Measurements from ENCODE around the gene SH2B3.
A peak's percentile ranks its signal among the peaks of the same experiment; 100 is the strongest.

The SH2B3 gene

GRCh38 chr12:111426344-111427185 is 20.8 kb downstream of the SH2B3 start:
- no peak overlapping the region for H3K4me3 ChIP-seq (replicated peaks; ENCODE audit: low read depth, low read length)
- peaks cover 6% of the 10 kb centered on the region for H3K36me3 ChIP-seq (ENCODE audit: control insufficient read depth, insufficient read depth, low read length)
- no peak for DNase-seq (ENCODE audit: extremely low read depth, insufficient read length)
- H3K27me3 ChIP-seq (replicated peaks; ENCODE audit: control insufficient read depth, insufficient read depth, low read length): no peaks in the 10 kb centered on the region
- TF ChIP-seq CTCF (IDR thresholded peaks at IDR 0.05; ENCODE audit: insufficient read depth, low read length, poor library complexity, severe bottlenecking): no peak

GRCh38 chr12:111427417-111428074 is 21.8 kb downstream of the SH2B3 start:
- no peak overlapping the region for H3K4me3 ChIP-seq (replicated peaks; ENCODE audit: low read depth, low read length)
- peaks cover 6% of the 10 kb centered on the region for H3K36me3 ChIP-seq (ENCODE audit: control insufficient read depth, insufficient read depth, low read length)
- H3K27me3 ChIP-seq (replicated peaks; ENCODE audit: control insufficient read depth, insufficient read depth, low read length): no peaks in the 10 kb centered on the region
- TF ChIP-seq CTCF (IDR thresholded peaks at IDR 0.05; ENCODE audit: insufficient read depth, low read length, poor library complexity, severe bottlenecking): no peak
- no peak for DNase-seq (ENCODE audit: extremely low read depth, insufficient read length)

DNA sequence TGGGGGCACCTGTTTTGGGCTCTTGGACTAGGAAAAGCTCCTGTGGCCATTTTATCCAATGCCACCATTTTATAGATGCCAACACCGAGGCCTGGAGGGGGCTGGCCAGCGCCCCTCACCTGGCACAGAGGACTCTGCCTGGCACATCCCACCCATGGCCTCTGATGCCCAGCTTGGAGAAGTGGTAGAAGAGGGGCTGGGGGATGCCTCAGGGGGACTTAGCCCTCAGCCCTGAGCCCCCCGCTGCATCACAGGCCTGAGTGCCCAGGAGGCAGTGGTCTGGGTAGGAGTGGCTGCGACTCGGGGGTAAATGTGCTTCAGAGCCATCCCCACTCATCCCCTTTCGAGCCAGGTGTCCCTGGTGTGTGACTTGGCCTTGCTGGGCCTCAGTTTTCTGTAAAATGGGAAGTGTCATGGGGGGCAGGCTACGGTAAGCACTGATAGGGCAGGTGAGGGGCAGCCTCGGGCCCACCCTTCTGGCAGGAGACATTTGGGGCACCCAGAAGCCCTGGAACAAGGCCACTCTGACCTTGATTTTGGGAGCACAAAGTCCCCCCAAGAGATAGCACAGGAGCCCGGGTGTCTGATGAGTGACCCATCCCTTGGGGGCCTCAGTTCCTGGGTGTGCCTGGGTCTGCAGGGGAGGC is 22.5 kb downstream of the SH2B3 start:
- DNase-seq (ENCODE audit: extremely low read depth, insufficient read length): no peak
- Histone ChIP-seq H3K4me3 (replicated peaks; ENCODE audit: low read depth, low read length) (peak overlapping the region; percentile 3), H3K36me3 (ENCODE audit: control insufficient read depth, insufficient read depth, low read length) (peaks cover 6% of the 10 kb centered on the region), H3K27me3 (replicated peaks; ENCODE audit: control insufficient read depth, insufficient read depth, low read length) (no peaks in the 10 kb centered on the region)
- TF ChIP-seq CTCF (IDR thresholded peaks at IDR 0.05; ENCODE audit: insufficient read depth, low read length, poor library complexity, severe bottlenecking): no peak

- TF ChIP-seq CTCF (IDR thresholded peaks at IDR 0.05; ENCODE audit: insufficient read depth, low read length, poor library complexity, severe bottlenecking): no peak
- Histone ChIP-seq H3K27me3 (replicated peaks; ENCODE audit: control insufficient read depth, insufficient read depth, low read length) (no peaks in the 10 kb centered on the region), H3K36me3 (ENCODE audit: control insufficient read depth, insufficient read depth, low read length) (peaks cover 6% of the 10 kb centered on the region), H3K4me3 (replicated peaks; ENCODE audit: low read depth, low read length) (peak overlapping the region; percentile 16)
- DNase-seq (ENCODE audit: extremely low read depth, insufficient read length): peak; percentile 47
Observed at GRCh38 chr12:111428728-111429175, 23.0 kb downstream of the SH2B3 start.

GRCh38 chr12:111429828-111430432 is 24.2 kb downstream of the SH2B3 start:
- H3K4me3 ChIP-seq (replicated peaks; ENCODE audit: low read depth, low read length): peak overlapping the region; percentile 45
- peak; percentile 74 for DNase-seq (ENCODE audit: extremely low read depth, insufficient read length)
- H3K36me3 ChIP-seq (ENCODE audit: control insufficient read depth, insufficient read depth, low read length): peaks cover 1% of the 10 kb centered on the region

More at GRCh38 chr12:111429828-111430432, 24.2 kb downstream of the SH2B3 start:
- no peaks in the 10 kb centered on the region for H3K27me3 ChIP-seq (replicated peaks; ENCODE audit: control insufficient read depth, insufficient read depth, low read length)
- TF ChIP-seq CTCF (IDR thresholded peaks at IDR 0.05; ENCODE audit: insufficient read depth, low read length, poor library complexity, severe bottlenecking): no peak
